HG02943 (cell line): Measurements from ENCODE around the gene TXNRD1.

Experiments used
- ATAC-seq: cut with Tn5 transposase; IDR thresholded peaks from one replicate; pipeline ENCODE4 v1.9.1; 2021; ENCODE audit warnings: mild to moderate bottlenecking, low read depth, moderate library complexity; ENCODE audit not compliant: unreplicated experiment

The TXNRD1 gene

DNA sequence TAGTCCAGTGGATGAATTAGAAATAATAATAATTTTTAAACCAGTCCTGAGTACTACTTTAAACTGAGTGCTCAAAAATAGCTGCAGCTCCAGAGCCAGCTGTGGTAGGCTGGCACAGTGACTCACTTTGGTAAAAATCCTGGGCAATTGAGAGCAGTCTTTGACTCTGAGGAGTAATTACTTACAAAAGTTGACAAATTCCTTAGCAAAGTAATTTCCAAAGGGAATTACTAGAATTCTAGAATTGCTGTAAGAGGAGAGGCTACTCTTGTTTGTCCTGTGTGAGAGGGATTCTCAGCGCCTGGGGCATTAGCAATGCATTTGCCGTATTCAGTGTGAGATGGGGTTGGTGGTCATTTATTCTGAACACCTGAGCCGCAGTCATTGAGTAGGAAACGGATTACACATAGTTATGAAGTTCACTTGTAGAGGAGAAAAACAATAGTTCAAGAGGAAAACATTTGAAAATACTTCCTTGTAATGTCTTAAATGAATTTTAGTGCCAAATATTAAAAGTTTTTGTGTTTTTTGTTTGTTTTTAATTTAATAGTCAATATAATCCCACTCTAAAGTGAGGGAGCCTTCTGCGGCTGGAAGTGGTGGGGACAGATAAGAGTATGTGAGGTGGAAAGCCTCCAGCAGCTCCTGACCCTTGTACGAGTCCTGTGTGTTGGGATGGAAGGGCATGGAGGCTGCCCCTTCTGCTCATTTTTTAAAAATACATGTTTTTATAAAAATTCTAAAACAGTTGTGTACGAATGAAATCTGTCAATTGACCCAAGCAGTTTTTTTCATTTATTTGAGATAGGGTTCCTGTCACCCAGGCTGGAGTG lies 129.9 kb downstream of the TXNRD1 start:
- no peak for ATAC-seq

DNA sequence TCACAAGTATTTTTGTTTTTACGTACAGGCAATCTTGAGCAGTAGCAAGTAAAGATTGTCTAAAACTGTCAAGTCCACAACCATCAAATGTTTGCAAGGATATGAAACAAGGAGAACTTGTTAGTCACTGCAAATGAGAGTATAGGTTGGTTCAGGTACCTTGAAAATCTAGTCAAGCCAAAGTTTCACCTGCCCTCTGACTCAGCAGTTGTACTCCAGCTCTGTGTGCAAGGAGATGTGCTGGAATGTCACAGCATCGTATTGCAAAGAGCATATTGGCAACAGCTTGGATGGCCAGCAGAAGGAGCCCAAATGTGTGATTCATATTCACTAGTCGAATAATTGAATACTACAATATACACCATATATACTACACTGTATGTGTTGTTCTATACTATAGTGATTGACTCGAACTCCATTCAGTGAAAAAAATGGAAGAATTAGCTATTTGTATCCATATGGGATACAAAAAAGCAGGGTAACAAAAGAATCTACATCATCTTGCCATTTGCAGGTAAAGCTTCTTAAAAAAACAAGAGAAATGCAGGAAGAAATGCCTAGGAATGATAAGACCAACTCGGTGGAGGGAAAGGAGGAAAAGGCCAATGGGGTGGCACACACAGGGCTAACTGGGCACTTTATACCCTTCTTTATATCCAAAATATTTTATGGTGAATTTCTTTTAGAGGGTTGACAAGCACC lies 131.9 kb downstream of the TXNRD1 start:
- no peak for ATAC-seq

DNA sequence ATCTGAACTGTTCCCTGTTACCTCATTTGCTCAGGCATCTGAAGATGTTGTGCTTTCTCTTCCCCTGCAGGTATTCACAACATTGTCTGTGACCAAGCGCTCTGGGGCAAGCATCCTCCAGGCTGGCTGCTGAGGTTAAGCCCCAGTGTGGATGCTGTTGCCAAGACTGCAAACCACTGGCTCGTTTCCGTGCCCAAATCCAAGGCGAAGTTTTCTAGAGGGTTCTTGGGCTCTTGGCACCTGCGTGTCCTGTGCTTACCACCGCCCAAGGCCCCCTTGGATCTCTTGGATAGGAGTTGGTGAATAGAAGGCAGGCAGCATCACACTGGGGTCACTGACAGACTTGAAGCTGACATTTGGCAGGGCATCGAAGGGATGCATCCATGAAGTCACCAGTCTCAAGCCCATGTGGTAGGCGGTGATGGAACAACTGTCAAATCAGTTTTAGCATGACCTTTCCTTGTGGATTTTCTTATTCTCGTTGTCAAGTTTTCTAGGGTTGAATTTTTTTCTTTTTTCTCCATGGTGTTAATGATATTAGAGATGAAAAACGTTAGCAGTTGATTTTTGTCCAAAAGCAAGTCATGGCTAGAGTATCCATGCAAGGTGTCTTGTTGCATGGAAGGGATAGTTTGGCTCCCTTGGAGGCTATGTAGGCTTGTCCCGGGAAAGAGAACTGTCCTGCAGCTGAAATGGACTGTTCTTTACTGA lies 132.9 kb downstream of the TXNRD1 start:
- no peak for ATAC-seq

DNA sequence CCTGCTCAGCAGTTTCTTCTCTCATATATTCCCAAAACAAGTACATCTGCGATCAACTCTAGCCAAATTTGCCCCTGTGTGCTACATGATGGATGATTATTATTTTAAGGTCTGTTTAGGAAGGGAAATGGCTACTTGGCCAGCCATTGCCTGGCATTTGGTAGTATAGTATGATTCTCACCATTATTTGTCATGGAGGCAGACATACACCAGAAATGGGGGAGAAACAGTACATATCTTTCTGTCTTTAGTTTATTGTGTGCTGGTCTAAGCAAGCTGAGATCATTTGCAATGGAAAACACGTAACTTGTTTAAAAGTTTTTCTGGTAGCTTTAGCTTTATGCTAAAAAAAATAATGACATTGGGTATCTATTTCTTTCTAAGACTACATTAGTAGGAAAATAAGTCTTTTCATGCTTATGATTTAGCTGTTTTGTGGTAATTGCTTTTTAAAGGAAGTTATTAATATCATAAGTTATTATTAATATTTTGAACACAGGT lies 133.5 kb downstream of the TXNRD1 start:
- no peak for ATAC-seq

DNA sequence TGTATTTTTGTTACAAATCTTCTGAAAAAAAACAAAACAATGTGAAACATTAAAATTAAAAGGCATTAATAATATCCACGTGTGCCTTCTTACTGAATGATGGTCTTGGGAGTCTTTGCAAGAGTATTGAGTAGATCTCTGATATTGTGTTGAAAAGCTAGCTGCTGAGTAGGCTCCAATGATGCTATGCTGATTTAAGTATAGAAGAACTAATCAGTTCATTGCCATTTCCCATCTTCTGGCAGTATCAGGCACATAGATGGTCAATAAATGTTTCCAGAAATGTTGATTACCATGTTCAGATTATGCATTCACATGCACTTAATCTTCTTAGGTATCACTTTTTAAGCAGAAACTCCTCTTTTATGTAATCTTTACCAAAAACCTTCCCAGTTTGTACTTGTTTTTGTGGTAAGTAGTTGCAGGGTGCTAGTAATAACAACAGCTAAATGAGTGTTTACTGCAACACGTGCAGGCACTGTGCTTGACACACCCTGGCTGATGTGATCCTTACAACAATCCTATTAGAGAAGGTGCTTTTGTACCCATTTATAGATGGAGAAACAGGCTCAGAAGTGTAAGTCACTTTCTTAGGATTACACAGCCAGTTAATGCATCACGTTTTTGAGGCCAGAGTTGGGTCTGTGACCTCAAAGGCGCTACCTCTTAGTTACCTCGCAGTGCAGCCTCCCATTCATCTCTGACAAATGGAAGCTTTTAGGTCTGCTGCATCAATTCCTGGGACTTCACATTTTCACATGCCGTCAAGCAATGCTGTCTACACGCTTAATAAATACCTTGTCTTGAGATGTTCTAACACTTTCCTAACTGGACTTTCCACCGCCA lies 134.9 kb downstream of the TXNRD1 start:
- ATAC-seq, result no peak

DNA sequence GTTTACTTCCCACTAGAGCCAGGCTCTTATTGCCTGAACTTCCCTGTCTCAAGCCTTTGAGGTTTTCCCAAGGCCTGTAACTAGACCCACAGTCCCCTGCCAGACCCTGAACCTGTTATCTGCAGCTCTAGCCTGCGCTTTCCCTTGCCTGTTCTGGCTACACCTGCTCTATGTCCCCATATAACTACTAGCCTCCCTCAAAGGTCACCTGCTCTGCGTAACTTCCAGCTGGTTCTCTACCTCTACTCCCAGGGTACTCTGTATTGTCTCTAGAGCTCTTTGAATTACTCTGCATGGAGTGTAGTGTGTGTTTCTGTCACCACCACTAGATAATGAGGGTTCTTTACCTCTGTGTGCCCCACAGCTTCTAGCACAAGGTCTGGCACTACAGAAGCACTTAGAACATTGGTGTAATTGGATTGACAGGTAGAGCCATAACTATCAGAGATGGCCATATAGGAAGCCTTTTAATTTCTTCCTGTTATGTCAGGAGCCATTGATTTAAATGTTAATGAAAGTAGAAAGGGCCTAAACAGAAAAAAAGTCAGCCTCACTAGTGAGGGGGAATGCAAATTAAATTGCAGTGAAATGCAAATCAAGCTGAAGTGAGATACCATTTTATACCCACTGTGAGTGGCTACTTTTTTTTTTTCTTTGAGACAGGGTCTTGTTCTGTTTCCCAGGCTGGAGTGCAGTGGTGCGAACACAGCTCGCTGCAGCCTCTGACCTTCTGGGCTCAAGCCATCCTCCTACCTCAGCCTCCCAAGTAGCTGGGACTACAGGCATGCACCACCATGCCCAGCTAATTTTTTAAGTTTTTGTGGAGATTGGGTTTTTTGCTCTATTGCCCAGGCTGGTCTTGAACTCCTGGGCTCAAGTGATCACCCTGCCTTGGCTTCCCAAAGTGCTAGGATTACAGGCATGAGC lies 135.7 kb downstream of the TXNRD1 start:
- no peak for ATAC-seq

DNA sequence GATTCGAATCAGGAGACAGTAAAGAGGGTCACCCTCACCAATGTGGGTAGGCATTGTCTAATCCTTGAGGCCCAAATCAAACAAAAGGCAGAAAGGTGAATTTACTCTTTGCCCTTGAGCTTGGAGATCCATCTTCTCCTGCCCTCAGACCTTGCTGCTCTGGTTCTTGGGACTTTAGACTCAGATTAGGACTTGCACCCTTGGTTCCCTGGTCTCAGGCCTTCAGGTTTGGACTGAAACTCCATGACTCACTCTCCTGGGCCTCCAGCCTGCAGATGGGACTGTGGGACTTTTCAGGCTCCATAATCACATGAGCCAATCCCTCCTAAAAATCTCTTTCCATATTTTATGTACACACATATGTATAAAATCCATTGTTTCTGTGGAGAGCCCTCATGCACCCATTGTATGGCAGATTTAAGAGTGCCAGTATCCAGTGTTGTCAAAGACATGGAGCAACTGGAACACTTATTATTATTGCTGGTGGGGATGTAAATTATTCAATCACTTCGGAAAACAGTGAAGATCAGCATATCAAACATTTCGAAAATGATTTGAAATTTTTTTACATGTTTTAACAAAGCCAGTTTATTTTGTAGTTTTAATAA lies 136.6 kb downstream of the TXNRD1 start:
- no peak for ATAC-seq

DNA sequence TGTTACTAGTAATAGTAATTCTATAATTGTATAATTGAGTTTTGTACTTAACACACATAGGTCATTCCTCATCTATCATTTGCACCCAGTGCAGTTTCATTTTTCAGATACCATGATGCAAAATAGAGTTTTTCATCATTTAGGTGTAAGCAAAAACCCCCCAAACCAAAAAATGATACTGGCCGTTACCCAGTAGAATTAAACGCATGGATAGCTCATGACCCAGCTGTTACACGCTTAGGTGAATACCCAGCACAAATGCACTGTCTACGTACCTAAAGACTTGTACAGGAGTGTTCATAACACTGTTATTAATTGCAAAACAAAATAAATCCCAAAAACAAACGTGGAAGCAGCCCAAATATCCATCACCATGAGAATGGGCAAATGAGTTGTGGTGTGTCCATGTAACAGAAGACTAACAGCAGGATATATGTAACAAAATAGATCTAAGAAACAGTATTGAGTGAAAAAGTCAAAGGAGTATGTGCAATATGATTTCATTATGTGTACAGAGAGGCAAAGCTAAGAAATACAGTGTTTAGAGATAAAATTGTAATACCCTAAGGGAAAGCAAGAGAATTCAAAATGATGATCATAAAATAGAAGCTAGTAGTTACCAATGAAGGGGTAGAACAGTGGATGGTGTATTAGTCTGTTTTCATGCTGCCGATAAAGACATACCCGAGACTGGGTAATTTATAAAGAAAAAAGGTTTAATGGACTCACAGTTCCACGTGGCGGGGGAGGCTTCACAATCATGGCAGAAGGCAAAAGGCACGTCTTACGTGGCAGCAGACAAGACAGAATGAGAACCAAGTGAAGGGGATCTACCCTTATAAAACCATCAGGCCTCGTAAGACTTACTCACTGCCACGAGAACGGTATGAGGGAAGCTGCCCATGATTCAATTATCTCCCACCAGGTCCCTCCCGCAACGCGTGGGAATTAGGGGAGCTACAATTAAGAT lies 137.7 kb downstream of the TXNRD1 start:
- no peak for ATAC-seq

DNA sequence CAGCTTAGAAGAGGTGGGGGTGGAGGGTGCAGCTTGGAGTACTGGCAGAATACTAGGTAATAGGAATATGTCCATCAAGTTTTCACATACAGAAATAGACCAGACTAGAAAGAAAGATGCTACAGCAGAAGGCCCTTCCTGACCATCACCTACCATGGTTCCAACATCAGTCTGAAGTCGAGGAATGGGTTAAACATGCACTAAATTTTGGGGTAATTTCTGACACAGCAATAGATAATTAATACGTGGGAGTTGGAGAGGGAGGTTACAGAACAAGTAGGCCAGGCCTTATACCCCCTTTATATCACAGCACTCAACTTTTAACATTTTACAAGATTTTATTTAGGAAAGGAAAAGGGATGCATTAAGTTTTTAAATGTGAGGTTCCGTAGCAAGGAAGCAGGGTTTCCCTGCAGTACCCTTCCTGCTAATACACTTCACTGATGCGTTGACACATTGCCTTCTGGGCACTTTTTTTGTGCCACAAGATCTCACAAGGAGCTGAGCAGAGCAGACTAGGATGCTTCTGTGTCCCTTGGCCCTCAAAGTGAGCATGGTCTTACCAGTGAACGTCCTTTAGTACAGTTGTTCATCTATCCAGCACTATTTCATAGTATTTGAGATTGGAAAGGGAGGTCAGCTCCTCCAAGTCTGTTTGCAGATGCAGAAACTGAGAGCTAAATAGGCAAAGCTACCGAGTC lies 138.7 kb downstream of the TXNRD1 start:
- no peak for ATAC-seq

DNA sequence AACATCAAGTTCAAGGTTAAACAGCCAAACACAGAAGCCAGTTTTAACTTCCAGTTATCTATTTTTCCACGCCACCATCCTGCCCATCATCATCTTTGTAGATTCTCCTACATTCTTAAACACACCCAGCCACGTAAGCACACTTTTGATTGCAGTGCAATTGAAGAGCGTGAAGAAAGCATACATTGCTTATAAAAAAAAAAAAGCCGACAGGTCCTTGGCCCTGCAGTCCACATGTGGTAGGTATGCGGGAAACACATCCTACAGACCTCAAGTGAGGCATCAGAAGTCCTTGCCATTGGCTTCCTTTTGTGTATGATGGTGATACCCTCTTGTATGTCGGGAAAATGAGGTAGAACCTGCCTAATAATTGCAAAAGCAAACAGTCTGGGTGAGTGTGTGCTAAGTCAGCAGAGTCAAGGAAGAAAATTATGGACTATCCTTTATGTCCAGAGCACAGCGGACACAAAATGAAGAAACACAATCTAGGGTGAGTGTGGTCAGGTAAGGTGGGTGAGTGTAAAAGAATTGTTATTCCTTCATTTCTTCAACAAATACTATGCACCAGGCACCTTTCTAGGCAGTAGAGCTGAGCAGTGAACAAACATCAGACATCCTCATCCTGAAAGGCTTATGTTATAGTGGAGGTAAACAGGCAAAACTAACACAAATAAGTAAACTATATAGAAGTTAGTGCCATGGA lies 139.4 kb downstream of the TXNRD1 start:
- no peak for ATAC-seq

DNA sequence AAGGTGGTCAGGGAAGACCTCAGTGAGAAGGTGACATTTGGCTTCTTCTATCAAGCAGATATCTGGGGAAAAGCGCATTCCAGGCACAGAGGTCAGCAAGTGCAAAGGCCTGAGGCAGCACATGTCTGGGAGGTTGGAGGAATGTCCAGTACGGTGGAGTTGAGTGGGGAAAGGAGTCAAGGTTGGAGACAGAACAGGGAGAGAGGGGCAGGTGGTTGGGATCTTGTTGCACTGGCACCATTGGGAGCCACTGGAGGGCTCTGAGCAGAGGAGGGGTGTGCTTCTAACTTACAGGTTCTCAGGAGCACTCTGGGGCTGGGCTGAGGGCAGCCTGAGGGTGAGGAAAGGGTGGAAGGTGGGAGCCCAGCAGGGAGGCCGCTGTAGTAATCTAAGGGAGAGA lies 140.1 kb downstream of the TXNRD1 start:
- no peak for ATAC-seq

DNA sequence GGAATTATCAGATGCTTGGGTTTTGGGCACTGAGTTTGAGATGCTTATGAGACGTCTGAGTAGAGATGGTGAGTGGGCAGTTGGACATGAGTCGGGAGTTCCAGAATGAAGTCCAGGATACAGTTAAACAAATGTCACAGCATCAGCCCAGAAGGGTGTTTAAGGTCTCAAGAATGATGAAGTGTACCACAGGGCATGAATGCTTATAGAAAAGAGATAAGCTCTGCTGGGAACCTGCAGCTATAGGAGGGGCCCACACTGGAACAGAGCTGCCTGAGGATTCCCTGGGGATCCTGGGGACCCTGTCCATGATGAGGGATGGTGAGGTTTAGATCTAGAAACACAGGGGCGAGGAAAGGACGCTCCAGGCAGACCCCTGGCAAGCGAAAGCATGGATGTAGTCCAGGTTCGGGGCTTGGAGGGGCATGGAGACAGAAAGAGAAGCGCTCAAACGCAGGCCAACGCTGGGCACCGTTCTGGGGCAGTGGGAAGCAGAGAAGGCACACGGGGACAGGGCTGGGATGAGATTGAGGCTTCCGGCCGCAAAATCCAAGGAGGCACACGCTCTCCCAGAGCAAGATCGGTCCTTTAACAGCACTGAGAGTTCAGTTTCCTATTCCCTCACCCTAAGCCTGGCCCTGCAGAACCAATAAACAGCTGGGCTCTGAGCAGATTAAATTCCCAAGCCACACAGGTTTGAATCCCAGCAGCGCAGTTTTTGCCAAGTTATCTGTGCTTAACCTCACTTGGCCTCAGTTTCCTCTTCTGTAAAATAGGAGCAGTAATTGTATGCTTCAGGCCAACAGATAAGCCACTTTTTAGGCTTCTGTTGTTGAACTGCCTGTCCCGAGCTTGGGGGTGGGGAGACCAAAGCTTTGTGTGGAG lies 140.9 kb downstream of the TXNRD1 start:
- no peak for ATAC-seq

DNA sequence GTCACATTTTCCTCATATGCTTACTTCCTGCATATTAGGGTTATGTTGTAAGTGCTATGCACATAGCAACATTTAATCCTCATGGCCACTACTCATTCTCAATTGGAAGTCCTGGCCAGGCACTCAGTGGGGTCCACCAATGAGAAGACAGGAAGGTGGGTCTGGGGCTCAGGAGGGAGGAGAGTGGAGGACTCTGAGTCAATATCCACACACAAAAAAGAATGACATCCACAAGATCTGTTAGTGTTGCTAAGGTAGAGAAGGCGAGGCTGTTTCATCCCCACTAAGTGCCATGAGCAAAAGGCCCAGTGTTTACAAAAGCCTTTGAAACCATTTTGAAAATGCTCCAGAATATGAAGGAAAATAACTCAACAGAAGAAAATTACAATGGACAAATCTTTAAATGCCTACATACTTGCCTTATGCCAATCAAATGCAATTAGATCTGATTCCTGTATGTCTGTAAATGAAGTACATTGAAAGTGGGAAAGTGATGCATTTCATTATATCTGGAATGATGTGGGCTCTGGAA lies 141.9 kb downstream of the TXNRD1 start:
- ATAC-seq, result no peak

DNA sequence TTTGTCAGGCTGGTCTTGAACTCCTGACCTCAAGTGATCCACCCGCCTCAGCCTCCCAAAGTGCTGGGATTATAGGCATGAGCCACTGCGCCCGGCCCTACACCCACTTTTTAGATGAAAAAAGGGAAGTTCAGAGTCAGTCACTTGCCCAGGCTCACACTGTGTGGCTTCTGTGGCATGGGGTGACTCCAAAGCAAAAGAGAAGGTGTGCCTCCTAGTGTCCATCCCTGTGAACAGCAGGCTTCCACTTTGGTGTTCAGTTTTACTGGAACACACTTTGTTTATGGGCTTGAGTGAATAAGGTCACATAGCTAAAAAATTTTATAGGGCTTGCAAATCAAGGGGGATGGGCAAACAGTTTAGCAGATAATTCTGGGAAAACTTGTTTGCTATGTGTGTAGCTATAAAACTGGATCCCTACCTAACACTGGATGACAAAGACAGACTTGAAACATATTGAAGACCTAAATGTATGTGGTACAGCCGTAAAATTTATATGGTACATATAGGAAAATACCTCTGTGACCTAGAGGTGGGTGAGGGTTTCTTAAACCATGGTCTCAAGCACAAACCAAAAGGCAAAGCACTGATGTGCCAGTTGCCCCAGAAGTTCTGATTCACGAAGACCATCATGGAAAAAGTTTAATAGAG lies 142.9 kb downstream of the TXNRD1 start:
- no peak for ATAC-seq

DNA sequence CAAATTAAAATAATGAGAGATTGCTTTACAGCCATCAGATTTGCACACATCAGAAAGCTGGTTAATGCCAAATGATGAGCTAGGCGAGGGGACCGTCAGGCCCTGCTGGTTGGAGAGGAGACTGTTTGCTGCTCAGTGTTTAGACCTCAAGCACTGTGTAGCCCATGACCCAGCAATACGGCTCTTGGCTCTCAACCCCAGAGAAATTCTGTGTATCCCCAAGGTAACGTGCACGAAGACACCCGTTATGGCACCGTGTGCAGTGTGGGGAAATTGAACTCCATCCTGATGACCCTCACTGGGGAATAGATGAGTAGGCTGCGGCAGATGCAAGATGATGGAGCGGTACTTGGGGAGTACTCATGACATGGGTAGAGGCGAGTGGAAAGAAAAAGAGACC lies 143.6 kb downstream of the TXNRD1 start:
- ATAC-seq, result no peak
